Stimulated activated CD8-positive, alpha-beta memory T cell treated with anti-CD3 and anti-CD28 coated beads, Interleukin-12 subunit alpha, Interleukin-12 subunit beta, amount 100 ng/mL, for 24 hours (primary cell): ENCODE data around the gene PDK1.
"Not testable (repeated sequence)": the region's sequence is repeated elsewhere in the genome, so short reads cannot be mapped to it uniquely, and the experiment has no call there.

Experiments used
- DNase-seq: peaks from one replicate; pipeline ENCODE4 v3.0.0-alpha.2; 2020; ENCODE audit errors: extremely low read depth

The PDK1 gene

DNA sequence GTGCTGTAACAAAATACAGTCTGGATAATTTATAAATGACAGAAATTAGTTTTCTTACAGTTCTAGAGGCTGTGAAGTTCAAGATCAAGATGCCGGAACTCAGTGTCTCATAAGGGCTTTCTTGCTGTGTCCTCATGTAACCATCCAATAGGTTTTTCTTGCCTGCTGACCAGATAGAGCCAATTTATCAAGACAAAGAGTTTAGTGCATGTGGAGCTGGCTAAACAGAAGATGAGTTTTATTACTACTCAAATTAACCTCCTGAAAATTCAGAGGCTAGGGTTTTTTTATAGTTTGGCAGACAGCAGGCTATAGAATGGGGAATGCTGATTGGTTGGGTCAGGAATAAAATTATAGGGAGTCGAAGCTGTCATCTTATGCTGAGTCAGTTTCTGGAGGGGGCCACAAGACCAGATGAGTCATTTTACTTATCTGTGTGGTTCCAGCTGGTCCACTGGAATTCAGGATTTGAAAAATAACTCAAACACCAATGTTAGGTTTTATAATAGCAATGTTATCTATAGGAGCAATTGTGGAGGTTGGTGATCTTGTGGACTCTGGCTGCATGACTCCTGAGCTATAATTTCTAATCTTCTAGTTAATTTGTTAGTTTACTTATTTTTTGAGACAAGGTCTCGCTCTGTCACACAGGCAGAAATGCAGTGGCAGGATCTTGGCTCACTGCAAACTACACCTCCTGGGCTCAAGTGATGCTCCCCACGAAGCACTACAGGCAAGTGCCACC, 3.2 kb upstream of the PDK1 start:
- DNase-seq = no peak

DNA sequence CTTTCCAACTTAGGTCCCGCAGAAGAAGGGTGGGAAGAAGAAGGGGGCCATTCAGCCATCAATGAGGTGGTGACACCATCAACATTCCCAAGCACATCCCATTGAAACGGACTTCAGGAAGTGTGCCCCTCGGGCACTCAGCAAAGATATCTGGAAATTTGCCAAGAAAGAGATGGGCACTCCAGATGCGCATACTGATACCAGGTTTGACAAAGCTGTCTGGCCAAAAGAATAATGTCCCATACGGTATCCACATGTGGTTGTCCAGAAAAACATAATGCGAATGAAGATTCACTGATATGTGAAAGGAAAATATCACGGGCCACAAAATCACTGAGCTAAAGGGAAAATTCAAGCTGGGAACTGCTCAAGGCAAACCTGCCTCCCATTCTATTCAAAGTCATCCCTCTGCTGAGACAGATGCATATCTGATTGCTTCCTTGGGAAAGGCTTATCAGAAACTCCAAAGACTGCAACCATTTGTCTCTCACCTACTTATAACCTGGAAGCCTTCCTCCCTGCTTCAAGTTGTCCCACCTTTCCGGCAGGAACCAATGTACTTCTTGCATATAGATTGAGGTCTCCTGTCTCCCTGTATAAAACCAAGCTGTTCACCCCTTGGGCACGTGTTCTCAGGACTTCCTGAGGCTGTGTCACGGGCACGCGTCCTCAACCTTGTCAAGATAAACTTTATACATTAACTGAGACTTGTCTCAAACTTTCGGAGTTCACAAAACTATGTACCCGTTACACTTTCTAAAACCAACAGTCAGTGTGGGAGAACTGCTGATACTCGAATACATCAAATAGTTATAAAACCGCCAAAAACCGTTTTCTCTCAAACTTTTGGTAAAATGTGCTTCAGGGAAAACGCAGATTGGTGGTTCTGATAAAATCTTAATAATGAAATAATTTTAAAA, 1.3 kb upstream of the PDK1 start:
- no peak for DNase-seq

- DNase-seq = no peak
These were observed 693 bp upstream of the PDK1 start for GRCh38 chr2:172555272-172555521.

DNA sequence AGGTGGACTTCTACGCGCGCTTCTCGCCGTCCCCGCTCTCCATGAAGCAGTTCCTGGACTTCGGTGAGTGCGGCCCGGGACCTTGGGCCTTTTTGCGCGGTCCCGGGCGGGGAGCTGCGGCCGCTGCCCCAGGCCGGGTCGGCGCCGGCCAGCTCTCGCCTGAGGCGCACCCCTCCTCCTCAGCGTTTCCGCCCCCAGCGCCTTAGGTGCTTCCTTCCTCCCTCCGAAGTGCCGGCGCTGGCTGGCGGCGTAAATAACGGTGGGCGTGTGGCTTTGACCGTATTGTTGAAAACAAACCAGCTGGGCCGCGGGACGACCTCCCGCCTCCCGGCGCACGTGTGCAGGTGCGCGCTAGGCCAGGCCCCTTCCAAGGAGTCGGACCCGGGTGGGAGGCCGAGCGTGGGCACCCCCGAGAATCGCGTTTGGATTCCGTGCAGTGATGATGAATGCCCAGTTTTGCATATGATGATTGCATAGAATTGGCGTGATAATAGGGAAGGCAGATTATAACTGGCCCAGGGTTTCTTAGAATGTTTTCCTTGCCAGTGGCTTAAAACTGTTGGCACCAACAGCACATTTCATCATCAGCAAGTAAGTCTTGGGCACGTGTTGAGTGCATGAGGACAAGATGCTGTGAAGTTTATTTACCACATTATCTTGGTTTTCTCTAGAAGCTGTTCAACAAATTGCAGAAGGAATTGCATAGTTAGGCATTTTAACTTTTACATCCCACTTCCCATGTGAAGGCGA, 569 bp downstream of the PDK1 start:
- peak; percentile 34 for DNase-seq

DNA sequence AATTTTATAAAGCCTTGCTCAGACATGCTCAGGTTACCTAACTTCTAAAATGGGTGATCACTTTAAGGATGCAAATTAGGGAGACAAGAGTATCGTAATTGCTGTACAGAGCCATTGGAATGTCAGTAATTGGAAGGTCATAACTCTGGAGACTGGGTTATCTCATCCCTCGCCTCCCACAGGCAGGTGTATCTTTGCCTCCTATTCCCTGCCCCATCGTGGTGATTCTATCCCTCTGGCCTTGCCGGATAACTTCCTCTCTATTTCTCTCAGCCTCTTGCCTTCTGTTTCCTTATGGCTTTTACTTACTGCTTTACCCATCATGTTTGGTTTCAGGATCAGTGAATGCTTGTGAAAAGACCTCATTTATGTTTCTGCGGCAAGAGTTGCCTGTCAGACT, 2.5 kb downstream of the PDK1 start:
- no peak for DNase-seq

DNA sequence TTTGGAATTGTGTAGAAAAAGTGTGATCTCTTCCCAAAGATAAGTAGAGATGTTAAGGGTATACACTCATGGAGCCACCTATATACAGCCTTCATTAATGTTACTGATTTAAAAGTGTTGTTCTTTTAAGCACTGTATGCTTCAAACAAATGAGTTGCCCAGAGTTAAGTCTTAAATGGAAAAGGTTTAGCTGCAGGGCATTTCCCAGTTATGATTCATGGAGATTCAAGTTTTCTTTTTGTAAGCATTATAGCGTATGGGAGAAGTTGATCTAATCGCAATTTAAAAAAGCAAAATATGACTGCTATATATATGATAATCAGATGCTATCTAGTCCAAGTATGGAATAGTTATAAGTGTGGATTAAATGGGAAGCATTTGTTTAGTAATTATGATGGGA, 4.8 kb downstream of the PDK1 start:
- no peak for DNase-seq

DNA sequence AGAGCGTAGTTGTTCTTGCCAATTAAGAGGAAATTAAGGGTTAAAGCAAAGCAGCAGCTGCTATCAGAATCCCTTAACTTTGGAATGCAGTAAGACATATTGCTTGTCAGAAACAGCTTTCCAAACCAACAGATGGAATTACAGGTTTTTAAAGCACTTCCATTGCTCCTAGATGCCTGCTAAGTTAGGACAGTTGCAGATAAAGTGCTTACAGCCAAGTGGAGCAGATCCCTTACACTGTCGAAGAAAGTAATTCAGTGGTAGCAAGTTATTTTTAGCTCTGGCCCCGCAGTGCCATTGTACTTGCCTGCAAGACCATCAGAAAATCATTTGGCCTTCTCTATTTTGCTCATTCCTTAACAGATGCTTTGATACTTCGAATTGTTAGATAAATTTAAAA, 5.4 kb downstream of the PDK1 start:
- no peak for DNase-seq

DNA sequence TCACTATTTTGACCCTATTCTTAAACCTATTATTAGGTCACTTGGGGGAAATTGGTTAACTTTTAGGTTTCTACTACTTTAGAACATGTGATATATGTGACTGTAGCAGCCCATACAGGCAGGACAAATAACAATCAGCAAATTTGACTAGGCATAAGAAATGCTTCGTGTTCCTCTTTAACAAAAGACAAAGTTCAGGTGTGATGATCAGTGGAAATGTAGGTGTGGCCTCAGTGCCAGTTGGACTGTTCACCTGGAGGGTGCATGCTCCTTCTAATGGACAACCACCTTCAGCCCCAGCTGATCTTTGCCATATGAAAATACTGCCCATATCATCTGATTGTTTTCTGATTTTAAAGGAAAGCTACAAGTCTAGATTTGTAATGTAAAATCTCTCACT, 6.4 kb downstream of the PDK1 start:
- no peak for DNase-seq

DNA sequence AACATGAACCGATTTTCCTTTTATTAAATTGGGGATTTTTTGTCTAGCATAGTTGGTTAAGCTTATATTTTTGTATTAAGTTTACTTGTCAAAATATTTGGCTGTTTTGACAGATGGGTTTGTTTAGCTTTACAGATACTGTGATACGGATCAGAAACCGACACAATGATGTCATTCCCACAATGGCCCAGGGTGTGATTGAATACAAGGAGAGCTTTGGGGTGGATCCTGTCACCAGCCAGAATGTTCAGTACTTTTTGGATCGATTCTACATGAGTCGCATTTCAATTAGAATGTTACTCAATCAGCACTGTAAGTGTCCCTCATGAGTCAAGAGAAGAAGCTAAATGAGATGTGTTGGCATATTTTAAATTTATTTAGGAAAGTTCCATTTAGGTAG, 8.5 kb downstream of the PDK1 start:
- no peak for DNase-seq

GRCh38 chr2:172571245-172571644, 15.4 kb downstream of the PDK1 start:
- no peak for DNase-seq

DNA sequence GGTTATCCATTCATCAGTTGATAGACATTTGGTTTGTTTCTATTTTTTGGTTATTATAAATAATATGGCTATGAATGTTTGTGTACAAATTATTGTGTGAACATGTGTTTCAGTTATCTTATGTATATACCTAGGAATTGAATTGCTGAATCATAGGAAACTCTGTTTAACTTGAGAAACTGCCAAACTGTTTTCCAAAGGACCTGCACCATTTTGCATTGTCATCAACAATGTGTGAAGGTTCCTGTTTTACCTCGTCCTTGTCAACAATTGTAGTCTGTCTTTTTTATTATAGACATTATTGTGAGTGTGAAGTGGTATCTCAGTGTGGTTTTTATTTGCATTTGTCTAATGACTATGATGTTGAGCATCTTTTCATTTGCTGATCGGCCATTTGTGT, 17.1 kb downstream of the PDK1 start:
- DNase-seq = no peak

DNA sequence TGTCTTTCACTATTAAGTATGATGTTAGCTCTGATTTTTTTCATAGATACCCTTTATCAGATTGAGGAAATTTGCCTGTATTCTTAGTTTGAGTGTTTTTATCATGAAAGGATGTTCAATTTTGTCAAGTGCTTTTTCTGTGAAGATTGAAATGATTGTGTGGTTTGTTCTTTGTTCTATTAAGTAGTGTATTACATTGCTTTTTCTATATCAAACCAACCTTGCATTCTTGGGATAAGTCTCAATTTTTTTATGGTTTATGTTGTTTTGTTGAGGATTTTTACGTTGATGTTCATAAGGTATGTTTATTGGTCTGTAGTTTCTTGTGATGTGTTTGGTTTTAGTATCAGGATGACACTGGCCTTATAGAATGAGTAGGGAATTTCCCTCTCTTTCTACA, 19.1 kb downstream of the PDK1 start:
- no peak for DNase-seq

DNA sequence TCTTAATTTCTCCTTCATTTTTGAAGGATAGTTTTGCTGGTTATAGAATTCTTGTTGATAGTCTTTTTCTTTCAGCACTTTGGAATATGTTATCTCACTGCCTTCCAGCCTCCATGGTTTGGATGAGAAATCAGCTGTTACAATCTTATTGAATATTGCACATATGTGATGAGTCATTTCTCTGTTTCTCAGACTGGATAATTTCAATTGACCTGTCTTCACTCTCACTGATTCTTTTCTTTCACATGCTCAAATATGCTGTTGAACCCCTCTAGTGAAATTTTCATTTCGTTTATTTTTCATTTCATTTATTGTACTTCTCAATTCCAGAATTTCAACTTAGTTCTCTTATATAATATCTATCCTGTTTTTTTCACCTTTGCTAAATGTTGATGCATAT, 22.2 kb downstream of the PDK1 start:
- DNase-seq = no peak

DNA sequence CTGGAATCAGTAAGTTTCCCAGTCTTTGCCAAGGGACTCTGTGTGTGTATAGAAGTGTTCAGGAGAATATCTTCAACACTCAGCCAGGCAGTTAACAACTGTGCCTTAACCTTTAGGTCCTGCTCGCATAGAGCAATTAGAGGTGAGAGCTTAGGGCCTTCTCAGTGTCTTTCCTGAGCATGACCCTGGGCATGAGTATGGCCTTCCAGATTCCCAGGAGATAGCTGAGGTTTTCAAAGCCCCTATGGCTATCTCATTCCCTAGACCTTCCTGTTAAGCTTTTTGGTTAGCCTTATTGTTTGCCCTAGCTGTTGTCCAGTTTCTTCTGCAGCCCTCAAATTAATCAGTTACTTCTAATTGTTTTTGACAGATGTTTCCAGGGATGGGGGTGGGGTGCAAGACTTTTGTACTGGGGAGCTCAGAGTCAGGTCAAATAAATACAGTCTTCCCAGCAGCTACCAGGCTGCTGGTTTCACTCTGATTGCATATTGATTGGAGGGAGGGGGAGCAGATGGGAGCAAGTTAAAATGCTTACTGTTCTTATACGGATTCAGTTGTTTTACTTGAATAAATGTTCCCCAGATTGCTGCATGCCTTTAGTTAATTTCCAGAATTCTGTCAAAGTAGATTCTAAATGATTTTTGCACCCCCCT, 23.1 kb downstream of the PDK1 start:
- DNase-seq = no peak

DNA sequence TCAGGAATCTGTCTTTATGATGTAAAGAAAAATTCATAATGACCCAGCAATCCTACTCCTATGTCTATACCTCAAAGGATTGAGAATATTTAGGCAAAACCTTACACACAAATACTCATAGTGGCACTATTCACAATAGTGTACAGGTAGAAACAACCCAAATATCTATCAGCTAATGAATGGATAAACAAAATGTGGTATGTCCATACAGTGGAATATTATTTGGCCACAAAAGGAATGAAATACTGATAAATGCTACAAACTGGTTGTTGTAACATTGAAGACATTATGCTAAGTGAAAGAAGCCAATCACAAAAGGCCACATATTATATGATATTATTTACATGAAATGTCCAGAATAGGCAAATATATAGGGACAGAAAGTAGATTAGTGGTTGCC, 24.7 kb downstream of the PDK1 start:
- DNase-seq = no peak

DNA sequence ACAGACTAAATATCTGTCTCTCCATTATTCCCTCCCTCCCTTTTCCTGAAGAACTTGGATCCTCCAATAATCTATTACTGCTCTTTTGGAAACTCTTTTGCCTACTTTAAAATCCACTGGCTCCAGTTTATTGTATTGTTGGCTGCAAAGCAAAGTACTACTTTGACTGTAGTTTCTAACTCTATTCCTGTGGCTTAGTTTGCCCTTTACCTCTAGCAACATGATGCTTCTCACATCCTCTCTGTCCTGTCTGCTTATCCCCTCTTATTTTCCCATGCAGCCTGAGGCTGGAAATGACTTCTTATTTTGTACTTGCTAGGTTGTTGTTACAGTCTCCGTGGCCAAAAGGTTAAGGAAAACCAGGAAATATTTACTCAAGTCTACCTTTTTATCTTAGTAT, 26.8 kb downstream of the PDK1 start:
- no peak for DNase-seq

GRCh38 chr2:172586245-172586891, 30.5 kb downstream of the PDK1 start:
- DNase-seq = no peak

DNA sequence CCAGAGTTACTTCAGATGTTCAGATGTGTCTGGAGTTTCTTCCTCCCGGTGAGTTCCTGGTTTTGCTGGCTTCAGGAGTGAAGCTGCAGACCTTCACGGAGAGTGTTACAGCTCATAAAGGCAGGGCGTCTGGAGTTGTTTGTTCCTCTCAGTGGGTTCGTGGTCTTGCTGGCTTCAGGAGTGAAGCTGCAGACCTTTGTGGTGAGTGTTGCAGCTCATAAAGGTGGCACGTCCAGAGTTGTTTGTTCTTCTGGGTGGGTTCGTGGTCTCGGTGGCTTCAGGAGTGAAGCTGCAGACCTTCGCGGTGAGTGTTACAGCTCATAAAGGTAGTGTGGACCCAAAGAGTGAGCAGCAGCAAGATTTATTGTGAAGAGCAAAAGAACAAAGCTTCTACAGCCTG, 31.3 kb downstream of the PDK1 start:
- not testable (repeated sequence) for DNase-seq

DNA sequence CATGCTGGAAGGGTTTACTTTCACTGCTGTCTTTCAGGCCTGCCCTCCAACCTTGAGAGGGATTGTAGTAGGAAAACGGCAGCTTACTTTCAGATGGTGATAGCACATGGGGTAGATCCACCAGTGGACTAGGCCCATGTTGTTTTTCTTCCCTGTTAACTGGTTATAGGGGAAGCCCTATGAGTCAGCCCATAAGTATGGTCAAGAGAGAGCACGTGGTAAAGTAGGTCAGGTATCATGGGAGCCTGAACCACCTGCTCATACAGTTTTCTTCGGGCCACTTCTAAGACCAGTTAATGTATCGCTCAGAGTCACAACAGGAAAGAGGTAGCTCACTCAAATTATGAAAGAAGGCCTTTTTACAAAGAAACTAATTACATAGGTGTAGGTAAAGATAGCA, 33.0 kb downstream of the PDK1 start:
- no peak for DNase-seq

GRCh38 chr2:172591386-172591785, 35.5 kb downstream of the PDK1 start:
- not testable (repeated sequence) for DNase-seq

DNA sequence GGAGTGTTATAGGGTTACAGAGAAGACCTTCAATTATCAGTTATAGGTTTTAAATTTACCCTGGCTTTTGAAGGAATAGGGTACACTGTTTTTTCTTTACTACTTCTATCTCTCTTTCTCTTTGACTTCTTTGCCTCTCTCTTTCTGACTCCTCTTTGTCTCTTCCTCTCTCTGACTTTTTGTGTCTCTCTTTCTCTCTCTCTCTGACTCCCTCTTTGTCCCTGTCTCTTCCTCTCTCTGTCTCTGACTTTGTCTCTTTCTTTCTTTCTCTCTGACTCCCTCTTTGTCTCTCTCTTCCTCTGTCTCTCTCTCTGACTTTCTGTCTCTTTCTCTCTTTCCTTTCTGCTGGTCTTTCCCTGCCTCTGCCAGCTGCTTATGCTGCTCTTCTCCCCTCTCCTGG, 36.3 kb downstream of the PDK1 start:
- DNase-seq = not testable (repeated sequence)

- no peak for DNase-seq
These were observed 40.9 kb downstream of the PDK1 start for GRCh38 chr2:172596776-172597175.
